LoVo (cell line): ENCODE measurements around the gene LCAT.

Source experiments
- DNase-seq: peaks from one replicate; pipeline ENCODE4 v3.0.0-alpha.2; 2016; ENCODE audit warnings: low spot score

Gene LCAT

GRCh38 chr16:67968400-67969253, 24.7 kb upstream of the LCAT start, which contains the start of gene SLC12A4:
Gene SLC12A4, minus strand, starts transcription at chr16:67968637. Its CDS starts 84 bp downstream, at chr16:67968553.
- DNase-seq = peak; percentile 82

DNA sequence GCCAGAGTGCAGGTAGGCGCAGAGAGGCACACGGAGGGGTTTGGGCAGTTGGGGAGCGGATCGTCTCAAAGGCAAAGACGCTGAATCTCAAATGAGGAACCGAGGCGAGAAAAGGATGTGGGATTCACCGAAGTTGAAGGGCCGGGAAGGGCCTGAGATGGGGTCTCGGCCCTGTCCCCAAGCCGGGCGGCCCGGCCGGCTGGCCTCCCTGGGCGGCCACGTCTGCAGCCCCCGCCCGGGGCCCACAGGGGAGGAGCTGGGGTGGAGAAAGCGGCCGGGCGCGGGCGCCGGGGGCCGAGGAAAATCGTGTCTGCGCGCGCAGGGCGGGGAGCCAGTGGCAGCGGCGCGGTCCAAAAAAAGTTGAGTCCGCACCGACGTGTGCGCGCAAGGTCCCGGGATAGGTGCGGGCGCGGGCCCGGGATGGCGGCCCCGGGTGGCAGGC, 24.1 kb upstream of the LCAT start:
- DNase-seq = peak; percentile 25

GRCh38 chr16:67967183-67967957, 23.4 kb upstream of the LCAT start:
- DNase-seq = no peak

GRCh38 chr16:67966549-67967182, 22.7 kb upstream of the LCAT start:
- DNase-seq = peak; percentile 57

DNA sequence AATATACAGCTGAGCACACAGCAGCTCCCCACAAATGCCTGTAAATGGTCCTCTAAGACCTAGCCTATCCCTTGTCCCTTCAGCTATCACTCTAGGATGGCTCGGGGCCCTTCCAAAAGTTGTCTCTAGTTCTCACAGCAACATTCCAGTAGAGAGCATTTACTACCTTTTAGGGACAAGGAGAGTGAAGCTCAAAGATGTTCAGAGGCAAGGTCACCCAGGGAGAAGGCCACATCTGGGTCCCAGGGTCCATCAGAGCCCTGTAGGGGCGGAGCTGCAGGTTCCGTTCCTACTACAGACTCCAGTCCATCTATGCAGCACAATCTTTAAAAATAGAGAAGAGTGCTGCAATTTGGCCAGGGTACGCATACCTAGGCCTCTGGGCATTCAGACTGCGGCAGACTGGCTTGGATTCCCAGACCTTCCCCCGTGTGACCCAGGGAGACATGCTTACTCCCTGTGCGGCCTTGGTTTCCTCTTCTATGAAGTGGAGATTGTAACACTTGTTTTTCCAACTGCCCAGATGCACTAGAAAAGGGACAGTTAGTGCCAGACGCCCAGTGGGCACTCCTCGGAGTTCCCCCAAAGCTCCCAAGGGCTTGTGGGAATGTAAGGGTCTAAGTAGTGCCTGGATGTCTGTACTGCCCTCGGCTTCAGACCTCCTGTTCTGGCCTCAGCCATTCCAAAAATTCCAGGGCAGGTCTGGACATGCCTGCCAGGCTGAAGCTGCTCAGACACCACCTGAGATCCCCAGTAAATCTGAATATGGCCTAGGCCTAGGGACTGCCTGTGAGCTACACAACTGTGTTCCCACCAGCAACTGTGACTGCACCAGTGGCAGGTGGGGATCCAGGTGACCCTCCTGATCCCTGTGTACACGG, 22.0 kb upstream of the LCAT start:
- DNase-seq = no peak

DNA sequence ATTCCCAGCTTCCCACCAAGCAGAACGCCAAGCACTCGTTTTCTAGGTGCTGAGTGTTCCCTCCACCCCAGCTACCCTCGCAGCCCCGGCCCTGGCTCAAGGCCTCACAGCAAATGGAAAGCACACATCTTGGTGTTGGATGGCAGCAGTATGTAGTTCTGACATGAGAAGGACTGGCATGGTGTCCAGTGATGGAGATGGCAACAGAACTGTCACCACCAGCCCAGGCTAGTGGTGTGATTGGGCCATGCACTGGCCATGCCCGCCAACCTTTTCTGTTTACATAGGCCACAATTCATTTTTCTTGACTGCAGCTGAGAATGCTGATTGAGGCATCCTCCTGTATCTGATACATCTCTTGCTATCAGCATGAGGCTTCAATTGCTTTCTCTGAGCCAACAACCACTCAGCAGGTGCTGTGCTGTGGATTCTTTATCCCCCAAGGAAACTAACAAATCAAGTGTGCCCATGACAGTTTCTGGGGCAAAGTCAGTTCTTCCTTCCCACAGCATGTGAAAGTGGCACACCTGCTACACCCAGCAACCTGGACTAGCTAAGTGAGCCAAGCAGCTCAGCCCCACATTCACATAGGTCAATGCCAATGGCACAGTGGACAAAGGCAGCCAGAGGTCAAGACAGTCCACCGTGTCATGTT, 20.7 kb upstream of the LCAT start:
- no peak for DNase-seq

DNA sequence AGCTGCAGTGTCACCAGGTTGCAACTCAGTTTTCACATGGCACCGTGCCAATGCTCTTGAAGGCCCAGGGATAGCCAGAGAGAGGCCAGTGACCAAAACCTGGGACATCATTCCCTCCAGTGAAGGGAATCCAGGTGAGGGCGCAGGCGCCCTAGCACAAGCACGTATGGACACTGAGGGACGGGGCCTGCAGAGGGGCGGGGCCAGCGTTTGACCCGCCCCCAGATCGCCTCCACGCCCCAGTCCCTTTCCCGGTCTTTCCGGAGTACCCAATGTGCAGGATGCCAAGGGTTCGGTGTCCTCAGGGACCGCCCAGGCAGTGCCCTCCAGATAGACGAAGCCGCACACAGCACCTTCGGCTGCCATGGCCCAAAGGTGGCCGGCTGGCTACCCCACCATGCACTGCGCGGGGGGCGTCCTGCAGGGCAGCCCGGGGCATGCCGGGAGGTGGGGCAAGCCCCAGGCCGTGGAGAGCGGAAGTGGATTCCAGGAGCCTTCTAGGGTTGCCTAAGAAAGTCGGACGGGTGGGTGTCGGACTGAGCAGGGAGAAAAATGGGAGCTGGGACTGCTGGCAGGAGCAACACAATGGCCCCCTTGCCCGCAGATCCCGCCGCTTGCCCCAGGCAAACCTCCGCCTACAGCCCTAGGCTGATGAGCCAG, 19.9 kb upstream of the LCAT start:
- DNase-seq = no peak

- DNase-seq = no peak
Observed at GRCh38 chr16:67963292-67963661, 19.4 kb upstream of the LCAT start.

GRCh38 chr16:67962135-67962534, 18.2 kb upstream of the LCAT start:
- no peak for DNase-seq

DNA sequence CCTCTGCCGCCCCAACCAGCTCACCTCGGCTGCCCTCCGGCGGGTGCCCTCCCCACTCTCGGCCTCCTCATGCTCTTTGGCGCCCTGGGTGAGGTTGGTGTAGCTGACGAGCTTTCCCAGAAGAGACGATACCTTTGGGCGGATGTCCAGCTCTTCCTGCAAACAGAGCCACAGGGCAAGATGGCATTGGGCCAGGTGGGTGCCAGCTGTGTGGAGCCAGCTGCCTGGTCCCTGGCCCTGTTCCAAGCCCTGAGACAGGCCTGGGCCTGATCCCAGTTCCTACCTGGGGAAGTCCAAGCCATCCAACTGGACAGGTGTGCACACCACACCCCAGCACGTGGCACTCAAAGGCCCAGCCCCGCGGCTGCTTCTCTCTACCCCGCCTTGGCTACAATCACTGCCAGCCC, 17.6 kb upstream of the LCAT start:
- DNase-seq = no peak

- no peak for DNase-seq
Observed at GRCh38 chr16:67959536-67960329, 15.8 kb upstream of the LCAT start.

GRCh38 chr16:67957622-67958021, 13.7 kb upstream of the LCAT start:
- DNase-seq = no peak

DNA sequence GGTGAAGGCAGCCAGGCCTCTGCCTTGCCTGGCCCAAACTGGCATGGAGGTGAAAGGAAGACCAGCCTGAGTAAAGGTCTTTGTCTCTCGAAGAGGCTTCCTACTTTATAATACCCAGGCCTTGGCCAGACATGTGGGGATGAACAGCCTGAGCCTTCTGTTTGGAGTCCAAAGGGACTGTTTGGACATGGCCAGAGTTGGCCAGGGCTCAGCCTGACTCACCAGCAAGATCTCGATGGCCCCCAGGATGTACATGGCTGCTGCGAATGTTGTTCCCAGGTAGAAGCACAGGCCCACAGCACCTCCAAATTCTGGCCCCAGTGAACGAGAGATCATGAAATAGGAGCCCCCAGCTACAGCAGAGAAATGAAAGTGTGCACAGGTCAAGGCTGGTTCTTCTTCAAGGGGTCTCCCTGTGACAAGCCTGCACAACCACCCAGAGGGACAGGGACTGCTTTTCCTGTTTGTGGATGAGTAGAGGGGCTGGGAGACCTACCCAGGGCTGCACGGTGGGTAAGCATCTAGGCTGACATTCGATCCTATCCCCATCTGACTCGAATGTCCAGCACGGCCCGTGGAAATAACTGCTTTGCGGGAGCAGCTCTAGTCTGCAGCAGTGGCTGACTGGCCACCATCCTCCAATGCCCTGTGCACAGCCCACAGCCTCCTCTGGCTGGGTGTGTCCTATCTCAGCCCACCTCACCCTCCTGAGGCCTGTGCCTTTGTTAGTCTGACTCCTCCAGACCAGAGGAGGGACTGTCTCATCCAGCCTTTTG, 10.7 kb upstream of the LCAT start:
- no peak for DNase-seq

- no peak for DNase-seq
Observed at GRCh38 chr16:67953641-67954375, 9.9 kb upstream of the LCAT start.

GRCh38 chr16:67951485-67951884, 7.6 kb upstream of the LCAT start:
- no peak for DNase-seq

DNA sequence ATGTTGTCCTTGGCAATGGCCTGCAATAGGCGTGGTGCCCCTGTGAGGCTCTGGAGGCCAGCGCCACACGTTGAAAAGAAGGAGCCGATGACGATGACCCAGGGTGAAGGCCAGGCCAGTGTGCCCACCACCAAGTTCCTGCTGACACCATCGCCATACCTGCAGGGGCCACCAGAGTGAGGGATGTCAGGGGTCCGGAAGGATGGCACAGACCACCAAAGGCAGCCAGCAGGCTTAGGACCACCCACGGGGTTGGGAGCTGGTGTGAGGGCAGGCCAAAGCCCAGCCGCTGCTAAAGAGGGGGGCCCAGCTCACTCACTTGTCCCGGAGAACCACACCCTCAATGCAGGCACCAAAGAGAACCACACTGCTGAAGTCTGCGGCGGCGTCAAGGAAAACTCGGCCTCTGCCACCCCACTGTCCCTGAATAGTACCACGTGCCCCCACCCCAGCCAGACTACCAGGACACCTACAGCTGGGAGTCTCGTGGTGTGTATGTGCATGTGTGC, 6.5 kb upstream of the LCAT start:
- no peak for DNase-seq

- no peak for DNase-seq
Observed at GRCh38 chr16:67949645-67950044, 5.7 kb upstream of the LCAT start.

GRCh38 chr16:67948015-67948414, 4.1 kb upstream of the LCAT start:
- no peak for DNase-seq
